Embryonic facial prominence (tissue), 1 donor: ENCODE data around the gene MTMR2.
A peak's percentile ranks its signal among the peaks of the same experiment; 100 is the strongest.

ENCODE experiments used
- DNase-seq: peaks from one replicate; pipeline ENCODE4 v3.0.0-alpha.2; 2016; ENCODE audit errors: extremely low spot score

MTMR2 gene

DNA sequence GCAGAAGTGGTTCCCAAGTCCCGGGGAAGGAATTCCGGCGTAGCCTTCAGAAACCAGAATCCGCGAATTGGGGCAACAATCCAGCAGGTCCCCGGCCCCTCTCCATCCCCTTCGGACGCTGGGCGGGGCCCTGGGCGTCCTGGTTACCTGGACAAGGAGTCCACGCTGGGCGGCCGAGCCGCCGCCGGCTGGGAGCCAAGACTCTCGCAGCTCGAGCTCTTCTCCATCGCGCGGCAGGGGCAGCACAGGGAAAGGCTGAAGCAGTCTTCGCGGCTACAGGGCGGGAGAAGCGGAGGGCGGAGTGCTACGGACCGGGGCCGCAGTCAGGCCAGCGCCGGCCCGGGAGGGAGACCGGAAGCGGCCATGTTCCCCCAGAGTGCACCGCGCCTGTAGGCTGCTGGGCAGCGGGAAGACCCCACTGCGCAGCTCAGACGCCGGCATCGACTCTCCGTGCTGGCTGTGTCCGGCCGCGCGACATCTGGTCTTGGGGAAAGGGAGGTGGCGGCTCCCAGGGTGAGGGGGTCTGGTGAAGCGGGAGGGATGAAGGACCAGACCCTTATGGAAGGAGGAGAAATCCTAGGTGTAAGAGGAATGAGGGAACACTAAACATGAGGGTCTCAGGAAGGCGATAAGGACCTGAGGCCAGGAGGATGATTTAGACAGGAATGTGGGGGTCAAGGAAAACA, at the start of gene MTMR2:
Gene MTMR2 (minus strand): TSS at position 380 of the 686 bp plus-strand sequence. CDS start 153 bp downstream, at position 227.
- peak; percentile 64 for DNase-seq

DNA sequence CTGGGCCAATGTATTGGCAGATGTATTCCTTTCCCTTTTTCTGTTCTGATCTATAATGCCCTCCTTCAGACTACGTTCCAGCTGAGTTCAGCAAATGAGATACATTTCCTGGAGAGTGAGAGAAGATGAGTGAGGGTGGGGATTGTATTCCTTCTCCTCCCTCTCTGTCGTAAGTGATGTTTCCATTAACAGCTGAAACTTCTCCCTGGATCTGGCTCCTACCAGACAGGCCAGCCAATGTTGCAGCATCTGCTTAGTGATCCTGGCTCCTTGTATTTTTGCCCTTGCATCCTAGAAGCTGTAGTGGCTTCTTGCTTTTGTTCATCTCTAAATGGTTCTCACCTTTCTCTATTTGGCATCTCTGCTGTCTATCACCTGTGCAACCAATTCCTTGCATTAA, 48.2 kb upstream of the MTMR2 start:
- DNase-seq = no peak

DNA sequence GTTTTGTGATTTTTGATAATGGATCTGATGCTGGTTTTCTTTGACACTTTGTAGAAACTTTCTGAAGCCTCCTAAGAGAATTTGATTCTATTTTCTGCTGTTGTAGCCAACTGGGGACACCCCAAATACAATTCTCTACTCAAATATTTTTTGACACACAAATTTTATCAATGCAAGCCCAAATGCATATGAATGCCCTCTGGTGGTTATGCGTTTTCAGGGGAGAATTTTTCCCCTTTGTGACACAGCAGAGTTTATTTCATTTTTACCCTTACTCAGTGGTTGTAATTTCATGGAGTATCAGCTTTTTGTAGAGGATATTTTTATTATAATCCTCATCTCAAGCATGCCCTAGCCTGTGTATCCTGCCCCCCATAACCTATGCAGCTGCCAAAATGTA, 44.7 kb upstream of the MTMR2 start:
- DNase-seq = no peak

DNA sequence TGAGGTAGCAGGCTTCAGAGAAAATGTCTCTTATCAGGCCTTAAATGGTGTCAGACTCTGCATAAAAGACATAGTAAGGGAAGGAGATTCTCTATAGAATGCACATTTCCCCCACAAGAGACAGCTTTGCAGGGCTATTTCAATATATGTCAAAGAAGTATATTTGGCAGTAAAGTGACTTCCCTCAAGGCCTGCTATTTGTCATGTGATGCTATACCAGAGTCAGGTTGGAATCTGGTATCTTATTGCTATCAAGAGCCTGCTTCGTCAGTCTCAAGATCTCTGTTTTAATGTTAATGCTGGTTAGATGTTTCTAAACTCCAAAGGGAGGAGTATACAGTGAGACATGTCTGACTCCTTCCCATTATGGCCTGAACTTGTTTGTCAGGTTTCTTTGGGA, 40.4 kb upstream of the MTMR2 start:
- no peak for DNase-seq

DNA sequence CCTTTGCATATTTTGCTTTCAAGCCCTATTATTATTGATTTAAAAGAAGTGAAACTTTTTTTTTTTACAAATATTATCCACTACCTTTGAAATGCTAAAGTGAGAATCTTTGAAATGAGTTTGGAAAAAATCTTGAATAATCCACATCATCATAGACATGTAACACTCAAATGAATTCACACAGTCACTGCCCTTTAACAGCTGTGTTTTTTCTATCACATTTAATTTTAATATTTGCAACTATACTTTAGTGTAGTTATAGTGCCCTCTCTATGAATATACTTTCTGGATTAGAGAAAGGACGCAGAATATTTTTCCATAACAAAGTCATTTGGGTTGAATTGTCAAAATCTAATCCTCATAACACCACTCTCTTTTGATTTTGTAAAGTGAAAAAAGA, 37.9 kb upstream of the MTMR2 start:
- no peak for DNase-seq

DNA sequence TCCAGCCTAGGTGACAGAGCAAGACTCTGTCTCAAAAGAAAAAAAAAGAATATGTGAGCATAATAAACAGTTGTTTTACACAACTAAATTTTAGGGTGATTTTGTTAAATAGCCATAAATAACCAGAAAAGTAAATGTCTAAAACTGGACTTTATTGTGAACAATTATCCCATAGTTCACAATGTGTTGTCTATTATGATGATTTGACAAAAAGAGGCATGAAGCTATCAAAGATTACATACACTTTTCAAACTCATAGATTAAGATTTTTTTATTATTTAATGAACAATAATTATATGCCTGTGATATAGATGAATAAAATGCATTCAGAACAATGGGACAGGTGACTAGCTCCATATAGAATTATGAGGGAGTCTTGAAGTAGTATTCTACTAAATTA, 27.0 kb upstream of the MTMR2 start:
- DNase-seq = no peak

DNA sequence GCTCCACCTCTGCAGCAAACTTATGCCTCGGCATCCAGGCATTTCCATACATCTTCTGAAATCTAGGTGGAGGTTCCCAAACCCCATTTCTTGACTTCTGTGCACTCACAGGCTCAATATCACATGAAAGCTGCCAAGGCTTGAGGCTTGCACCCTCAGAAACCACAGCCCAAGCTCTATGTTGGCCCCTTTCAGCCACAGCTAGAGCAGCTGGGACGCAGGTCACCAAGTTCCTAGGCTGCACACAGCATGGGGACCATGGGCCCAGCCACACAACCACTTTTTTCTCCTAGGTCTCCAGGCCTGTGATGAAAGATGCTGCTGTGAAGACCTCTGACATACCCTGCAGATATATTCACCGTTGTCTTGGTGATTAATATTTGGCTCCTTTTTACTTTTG, 24.7 kb upstream of the MTMR2 start:
- DNase-seq = no peak

DNA sequence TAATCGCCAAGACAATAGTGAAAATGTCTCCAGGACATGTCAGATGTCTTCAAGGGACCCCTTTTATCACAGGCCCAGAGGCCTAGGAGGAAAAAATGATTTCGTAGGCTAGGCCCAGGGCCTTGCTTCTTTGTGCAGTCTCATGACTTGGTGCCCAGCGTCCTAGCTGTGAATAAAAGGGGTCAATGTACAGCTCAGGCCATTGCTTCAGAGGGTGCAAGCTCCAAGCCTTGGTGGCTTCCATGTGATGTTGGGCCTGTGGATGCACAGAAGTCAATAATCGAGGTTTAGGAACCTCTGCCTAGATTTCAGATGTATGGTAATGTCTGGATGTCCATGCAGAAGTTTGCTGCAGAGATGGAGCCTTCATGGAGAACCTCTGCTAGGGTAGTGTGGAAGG, 20.7 kb upstream of the MTMR2 start:
- DNase-seq = no peak

DNA sequence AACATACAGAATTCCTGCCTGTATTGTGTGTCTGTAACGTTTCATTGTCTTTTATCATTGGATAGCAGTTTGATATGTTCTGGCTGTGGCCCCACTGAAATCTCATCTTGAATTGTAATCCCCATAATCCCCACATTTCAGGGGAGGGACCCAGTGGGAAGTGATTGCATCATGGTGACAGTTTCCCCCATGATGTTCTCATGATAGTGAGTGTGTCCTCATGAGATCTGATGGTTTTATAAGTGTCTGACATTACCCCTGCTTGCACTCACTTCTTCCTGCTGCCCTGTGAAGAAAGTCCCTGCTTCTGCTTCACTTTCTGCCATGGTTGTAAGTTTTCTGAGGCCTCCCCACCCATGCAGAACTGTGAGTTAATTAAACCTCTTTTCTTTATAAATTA, 19.6 kb upstream of the MTMR2 start:
- DNase-seq = no peak

DNA sequence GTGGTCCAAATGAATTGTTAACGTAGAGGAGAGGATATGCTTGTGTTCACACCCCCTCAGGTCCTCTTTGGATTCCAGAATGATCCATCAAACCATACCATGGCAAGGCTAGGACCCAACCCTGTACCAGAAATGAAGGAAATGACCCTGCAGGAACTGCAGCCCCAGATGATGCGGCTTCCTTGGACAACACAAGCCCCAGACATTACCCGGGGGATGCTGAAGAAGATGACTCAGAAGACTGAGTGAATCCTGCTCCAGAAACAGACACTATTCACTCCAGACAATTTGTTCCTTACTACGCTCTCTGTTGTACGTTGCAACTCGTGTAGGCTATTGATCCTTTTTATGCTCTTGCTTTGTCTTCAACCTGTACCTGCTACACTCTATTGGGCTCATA, 15.2 kb upstream of the MTMR2 start:
- no peak for DNase-seq

DNA sequence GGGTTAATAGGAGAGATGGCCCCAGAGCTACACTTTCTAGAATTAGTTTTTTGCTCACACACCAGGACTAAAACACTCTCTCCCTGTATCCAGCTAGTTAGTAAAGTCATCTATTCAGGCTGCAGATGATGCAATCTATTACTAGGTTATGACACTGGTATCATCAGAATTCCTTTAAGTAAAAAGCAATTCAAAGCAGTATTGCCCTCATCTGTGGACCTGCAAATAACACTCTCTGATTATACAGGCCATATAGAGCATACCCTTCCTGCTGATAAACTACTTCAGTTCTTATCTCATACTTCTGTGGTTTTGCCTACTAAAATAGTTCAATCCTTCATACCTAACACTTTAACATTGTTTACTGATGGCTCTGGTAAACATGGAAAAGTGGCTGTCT, 13.5 kb upstream of the MTMR2 start:
- DNase-seq = no peak

DNA sequence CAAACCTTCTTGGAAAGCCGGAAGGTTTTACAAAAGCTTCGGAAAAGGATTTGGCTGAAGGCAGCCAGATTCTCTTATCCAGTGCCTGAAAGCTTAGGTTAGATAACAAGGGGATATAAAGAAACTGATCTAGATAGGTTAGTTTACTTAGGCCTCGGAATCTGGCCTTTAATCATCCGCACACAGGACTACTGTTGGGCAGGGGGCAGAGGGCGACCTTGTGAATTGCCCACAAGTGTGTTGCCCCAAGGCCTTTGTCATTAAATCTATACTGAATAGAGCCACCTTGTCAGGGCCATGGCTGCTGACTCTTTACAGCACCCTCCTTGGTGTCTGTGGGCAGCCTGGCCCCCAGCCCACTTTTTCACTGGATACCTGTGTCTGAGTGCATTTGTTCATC, 9.7 kb upstream of the MTMR2 start:
- DNase-seq = no peak

DNA sequence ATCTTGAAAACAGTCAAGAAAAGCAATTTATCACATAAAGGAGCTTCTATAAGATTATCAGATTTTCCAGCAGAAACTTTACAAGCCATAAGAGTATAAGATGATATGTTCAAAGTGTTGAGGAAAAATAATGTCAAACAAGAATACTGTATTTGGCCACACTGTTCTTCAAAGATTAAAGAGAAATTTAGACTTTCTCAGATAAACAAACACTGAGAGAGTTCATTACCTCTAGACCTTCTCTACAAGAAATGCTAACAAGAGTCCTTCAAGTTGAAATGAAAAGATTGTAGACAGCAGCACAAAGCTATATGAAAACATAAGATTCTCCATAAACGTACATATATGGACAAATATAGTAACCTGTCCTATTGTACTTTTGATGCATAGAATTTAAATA, 8.0 kb upstream of the MTMR2 start:
- no peak for DNase-seq

DNA sequence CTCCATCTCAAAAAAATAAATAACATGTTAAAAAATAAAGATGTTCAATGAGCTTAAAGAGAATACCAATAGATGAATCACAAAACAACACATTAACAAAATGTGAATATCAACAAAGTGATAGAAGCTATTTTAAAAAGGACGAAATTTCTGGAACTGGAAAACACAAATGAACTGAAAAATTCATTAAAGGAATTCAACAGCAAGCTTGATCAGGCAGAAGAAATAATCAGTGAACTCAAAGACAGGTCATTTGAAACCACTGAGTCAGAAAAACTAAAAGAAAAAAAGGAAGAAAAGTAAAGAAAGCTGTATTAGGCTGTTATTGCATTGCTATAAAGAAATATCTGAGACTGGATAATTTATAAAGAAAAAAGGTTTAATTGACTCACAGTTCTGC, 7.0 kb upstream of the MTMR2 start:
- no peak for DNase-seq

DNA sequence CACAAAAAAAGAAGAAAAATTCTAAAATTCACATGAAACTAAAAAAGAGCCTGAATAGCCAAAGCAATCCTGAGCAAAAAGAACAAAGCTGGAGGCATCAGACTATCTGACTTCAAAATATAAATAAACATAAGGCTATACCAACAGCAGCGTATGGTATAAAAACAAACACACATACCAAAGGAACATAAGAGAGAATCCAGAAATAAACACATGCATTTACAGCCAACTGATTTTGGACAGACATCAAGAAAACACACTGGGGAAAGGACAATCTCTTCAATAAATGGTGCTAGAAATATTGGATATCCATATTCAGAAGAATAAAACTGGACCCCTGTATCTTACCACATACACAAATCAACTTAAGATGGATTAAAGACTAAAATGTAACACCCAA, 2.8 kb upstream of the MTMR2 start:
- no peak for DNase-seq

DNA sequence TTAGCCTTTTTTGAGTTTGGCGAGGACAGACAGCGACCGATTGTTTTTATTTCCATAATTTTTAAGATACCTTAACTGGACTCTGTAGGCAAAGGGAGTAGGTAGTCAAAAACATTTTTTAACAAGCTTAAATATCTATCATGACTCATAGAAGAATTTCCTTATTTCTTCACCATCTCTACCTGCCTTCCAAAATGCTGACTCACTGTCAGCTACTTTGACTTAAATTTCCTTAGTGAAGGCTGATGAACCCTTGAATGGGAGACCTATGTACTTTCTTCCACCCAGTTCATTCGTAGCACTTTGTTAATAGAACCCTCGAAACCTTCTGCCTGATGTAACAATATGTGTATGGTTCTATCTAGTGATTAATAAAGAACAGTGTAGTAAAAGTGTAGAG, 1.1 kb upstream of the MTMR2 start:
- DNase-seq = no peak

DNA sequence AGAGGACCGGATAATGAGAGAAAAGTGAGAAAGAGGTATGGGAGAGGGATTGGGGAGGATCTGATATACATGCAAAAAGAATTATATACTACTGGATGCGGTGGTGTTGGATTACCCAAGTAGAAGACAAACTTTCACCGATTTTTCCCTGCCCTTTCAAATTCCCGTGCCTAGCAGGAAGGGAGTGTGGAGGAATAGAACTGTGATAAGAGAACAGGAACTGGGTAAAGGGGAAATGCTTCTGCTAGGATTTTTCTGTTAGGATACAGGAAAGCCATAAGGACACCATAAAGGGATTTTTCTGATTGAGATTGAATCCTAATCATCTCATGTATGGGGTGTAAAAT, 480 bp upstream of the MTMR2 start:
- no peak for DNase-seq

DNA sequence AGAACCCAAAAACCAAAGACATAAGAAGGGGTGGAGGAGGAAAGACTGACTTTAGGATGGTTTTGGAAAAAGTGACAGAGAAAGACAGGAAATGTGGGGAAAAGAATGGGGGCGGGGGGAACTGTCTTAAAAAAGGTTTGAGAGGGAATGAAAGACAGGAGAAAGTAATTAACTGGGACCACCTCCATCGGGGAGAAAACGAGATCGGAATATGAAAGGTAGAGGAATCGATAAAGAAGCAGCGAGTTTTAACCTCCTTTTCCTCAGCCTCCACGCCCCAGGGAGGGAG, 524 bp downstream of the MTMR2 start:
- DNase-seq = no peak

DNA sequence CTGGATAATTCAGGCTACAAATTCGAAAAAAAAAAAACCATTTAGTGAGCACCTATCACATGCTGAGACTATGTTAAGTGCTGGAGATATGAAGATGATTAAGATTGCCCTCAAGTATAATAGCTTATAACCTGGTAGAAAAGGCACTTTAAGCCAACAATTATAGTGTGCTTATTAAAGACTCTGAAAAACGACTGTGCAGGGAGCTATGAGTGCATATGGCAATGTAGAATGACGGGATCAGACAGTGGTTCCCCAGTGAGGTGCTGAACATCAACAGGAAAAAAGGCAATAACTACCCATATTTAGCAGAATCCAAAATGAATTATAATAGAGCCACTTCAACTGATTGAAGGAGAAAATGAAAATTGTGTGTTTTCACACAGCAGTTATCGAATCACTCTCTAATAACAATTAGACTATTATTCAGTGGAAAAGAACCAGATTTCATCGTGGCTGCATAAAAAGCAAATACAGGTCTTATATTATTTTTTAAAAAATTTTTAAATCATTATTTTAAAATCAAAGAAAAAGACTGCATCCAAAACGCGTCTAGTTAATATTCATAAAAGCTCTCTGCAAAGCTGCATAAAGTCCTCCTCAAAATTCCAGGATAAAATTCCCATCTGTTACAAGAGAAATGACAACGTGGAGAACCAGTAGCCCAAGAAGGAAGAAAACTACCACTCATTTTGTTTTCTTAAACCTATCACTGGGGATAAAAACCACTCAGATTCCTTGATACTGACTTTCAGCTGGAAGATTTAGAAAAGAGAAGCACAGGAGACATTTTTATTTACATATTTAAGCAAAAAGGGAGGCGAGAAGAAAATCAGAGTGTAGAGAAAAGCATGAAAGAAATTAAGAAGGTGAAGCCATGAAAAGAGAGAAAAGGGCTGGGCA, 1.1 kb downstream of the MTMR2 start:
- no peak for DNase-seq

DNA sequence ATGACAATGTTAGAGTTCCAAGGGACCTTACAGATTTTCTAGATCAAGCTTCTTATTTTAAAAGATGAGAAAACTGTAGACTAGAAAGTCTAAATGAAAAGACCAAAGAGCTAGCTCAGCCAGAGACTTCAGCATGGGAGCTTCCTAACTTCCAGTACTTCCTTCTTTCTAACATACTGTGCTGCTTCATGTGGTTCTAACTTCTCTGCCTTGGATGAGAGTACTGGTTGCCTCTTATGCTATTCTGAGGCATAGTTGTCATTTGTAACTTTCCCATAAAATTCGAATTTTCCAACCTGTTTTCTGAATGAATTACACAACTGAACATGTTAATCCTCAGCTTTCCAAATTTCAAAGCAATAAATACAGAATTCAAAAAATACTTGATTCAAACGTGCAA, 1.8 kb downstream of the MTMR2 start:
- no peak for DNase-seq

DNA sequence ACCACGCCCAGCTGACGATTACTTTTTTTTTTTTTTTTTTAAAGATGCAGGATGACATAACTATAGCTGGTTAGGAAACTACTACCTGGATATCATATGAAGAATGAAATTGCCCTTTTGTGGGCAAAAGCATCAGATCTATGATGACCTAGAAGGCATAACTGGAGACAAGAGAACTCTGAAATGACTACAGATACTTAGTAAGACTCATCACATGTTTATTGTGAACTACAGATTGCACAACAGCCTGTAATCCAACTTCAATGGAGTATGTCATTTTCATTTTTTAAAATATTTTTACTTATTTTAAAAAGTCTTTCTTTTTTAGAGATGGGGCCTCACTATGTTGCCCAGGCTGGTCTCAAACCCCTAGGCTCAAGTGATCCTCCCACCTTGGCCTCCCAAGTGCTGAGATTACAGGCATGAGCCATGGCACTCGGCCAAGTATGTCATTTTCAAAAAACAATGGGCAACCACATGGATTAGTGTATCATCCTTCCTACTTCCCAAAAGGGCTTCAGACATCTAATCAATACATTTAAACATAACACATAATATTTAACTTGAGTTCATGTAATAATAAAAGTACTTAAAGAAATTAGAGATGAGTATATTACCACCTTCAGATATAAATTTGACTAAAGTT, 3.3 kb downstream of the MTMR2 start:
- DNase-seq = no peak

DNA sequence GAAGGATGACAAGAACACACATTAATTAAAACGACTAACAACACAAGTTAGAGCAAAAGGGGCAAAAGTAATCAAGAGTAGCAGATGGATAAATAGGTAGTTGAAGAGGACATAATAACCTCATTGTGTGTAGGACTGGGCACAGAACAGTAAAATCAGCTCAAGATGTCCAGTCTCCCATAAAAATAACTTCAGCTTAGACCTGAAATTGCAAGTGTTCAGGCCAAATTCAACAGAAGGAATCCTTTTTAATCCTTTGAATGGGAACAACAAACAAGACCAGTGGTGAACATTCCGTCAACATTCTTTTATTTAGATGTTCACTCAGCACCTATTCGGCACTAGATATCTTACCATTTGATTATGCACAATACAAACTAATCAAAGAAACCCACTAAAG, 4.4 kb downstream of the MTMR2 start:
- DNase-seq = no peak

DNA sequence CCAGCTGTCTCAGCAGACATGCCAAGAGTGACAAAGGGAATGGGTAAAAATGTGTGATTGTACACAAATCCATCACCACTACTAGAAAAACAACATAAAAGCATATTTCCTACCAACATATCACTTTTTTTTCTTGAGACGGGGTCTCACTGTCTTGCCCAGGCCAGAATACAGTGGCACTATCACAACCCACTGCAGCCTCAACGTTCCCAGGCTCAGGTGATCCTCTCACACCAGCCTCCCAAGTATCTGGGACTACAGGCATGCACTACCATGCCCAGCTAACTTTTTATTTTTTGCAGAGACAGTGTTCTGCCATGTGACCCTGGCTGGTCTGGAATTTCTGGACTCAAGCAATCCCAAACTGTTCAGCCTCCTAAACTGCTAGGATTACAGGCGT, 5.2 kb downstream of the MTMR2 start:
- no peak for DNase-seq
